HG02852 (cell line): ENCODE results near the gene TRIP11.

ENCODE experiments used
- ATAC-seq: cut with Tn5 transposase; IDR thresholded peaks from one replicate; pipeline ENCODE4 v1.9.1; 2021; ENCODE audit warnings: mild to moderate bottlenecking, moderate library complexity; ENCODE audit not compliant: unreplicated experiment

Gene TRIP11

DNA sequence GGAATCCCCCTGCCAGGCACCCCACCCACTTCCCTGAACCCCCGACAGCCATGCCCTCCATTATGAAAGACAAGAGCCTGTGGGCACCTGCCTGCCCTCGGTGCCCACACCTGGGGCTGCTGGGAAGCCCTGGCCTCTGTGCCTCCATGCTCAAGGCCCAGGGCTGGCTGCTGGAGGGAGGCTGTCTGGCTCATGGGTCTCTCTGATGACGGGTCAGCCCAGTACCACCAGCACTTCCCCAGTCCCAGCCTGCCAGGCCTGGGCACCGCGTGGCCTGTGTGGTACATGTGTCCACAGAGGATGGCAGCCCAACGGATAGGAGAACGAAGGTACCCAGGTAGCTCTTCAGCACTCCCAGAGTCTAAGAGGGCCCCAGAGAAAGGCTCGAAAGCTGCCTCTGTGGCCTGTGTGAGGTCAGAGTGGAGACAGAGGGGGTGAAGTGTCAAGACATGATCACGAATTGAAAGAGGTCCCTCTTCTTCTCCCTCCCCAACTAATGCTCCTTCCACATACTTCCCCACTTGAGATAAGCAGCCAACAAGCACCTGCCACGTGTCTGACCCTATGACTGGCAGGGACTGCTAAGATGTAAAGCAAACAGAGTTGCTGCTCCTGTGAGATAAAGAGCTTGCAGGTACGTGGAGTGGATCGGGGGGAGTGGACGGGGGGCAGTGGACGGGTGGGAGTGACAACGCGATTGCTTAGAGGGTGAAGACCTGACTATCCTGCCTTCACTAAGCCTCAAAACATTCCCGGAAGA, 113.5 kb downstream of the TRIP11 start:
- no peak for ATAC-seq

DNA sequence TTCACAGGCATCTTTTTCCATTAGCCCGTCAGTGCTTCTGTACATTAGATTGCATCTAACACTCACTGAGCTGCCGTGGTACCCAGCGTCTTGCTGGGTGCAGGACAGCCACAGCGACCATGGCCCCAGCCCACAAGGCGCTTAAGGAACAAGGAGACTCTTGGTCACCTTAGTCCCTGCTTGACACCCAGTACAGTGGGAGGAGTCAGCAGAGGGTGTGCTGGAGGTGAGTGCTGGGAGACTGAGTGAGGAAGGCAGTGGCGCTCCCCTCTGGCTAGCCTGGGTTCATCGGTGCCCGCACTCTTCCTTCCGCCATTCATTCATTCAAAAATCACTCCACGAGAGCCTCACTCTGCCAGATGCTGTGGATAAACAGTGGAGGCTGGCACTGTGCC, 114.1 kb downstream of the TRIP11 start:
- no peak for ATAC-seq

DNA sequence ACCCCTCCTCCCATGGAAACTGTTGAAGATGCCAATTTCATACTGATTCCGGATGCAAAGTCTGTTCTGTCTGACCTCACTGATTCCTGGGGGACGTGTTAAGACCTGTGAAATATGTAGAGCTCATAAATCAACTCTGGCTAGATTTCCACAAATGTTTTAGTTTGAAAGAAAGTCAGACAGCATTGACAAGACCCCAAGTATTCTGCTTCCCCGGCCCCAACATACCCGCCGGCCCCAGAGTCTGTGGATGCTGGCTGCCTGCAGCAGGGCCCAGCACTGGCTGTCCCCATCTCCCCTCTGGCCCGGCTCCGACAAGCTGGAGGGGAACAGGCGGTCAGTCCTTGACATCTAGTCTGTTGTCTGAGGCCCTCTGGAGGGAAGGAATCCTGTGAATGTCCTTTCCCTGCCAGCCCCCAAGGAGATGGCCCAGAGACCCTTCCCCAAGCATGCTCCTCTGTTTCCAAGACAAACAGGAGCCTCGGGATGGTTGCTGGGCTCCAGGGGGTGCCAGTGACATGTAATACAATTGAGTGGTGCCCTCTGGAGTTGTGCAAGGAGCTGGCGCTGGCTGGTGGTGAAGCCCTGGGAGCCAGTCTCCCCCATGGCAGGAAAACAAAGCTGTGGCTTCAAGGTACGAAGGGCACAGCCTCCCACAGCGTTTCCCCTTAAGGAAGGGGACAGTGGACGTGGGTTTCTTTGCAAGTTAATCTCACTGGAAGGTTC, 114.7 kb downstream of the TRIP11 start:
- ATAC-seq, result no peak

DNA sequence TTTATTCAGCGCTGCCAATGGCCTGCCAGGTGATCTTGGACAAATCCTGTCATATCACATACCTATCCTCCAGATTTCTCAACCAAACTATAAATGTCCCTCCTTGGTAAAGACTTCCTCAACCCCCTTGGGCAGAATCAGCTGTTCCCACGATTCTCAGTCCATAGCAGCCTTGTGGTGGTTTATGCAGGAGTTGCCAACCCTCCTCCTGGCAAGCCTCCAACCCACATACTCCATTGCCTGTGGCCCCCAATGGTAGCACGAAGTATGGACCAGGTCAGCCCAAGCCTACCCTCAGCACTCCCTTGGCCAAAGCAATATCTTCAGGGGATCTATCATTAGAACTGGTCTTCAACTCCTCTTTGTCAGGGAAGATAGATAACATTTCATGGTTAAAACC, 119.3 kb downstream of the TRIP11 start:
- ATAC-seq, result no peak

- ATAC-seq, result no peak
These were observed 120.0 kb downstream of the TRIP11 start for GRCh38 chr14:91919814-91920213.

- no peak for ATAC-seq
These were observed 121.5 kb downstream of the TRIP11 start for GRCh38 chr14:91918186-91918883.
